ENCODE data around the gene AASS.

GRCh38 chr7:122166275-122166674 is 22.2 kb upstream of the AASS start:
- TF ChIP-seq POLR2A (IDR thresholded peaks at IDR 0.05; ENCODE audit: low read depth) (no peak), CTCF (IDR thresholded peaks at IDR 0.05) (no peak), POLR2AphosphoS5 (IDR thresholded peaks at IDR 0.05) (no peak), EP300 (IDR thresholded peaks at IDR 0.05) (no peak)
